GM23338 (cell line): ENCODE data around the gene SLC25A44. TPM values are rescaled to one million over a fixed set of nuclear protein-coding genes. Genes with fewer than 3 reads are reported as not detected.

ENCODE experiments used
- ATAC-seq: fragments of 200-7000 bp; cut with Tn5 transposase; 3 replicates; pipeline ENCODE4 v1.9.1; 2020
- DNase-seq: peaks from one replicate; pipeline ENCODE4 v3.0.0-alpha.2; 2015; ENCODE audit warnings: low spot score
- H2AFZ ChIP-seq: fragments of 200-600 bp; sonication (generic); 2 replicates; pipeline ENCODE4 v1.8.0; 2016; ENCODE audit warnings: antibody characterized with exemption, mild to moderate bottlenecking, moderate library complexity
- H3F3A ChIP-seq: fragments of 200-600 bp; sonication (generic); replicated peaks from 2 replicates; pipeline ENCODE4 v1.8.0; 2017; ENCODE audit warnings: antibody characterized with exemption, mixed run types, low read depth
- H3K27ac ChIP-seq: fragments of 200-600 bp; sonication (generic); 2 replicates; pipeline ENCODE4 v1.6.1; 2016; ENCODE audit warnings: low read depth
- H3K27me3 ChIP-seq: fragments of 200-600 bp; sonication (generic); 2 replicates; pipeline ENCODE4 v1.8.0; 2016; ENCODE audit warnings: mild to moderate bottlenecking, mixed run types, moderate library complexity; ENCODE audit not compliant: insufficient read depth
- H3K36me3 ChIP-seq: fragments of 200-600 bp; sonication (generic); 2 replicates; pipeline ENCODE4 v1.8.0; 2016; ENCODE audit warnings: mild to moderate bottlenecking; ENCODE audit not compliant: insufficient read depth
- H3K4me1 ChIP-seq: fragments of 200-600 bp; sonication (generic); 2 replicates; pipeline ENCODE4 v1.8.0; 2016; ENCODE audit warnings: mild to moderate bottlenecking, moderate library complexity; ENCODE audit not compliant: insufficient read depth
- H3K4me2 ChIP-seq: fragments of 200-600 bp; sonication (generic); 2 replicates; pipeline ENCODE4 v1.7.1; 2017; ENCODE audit warnings: mixed run types
- H3K4me3 ChIP-seq: fragments of 200-600 bp; sonication (generic); 2 replicates; pipeline ENCODE4 v1.6.1; 2016; ENCODE audit warnings: mixed run types
- H3K79me2 ChIP-seq: fragments of 200-600 bp; sonication (generic); replicated peaks from 2 replicates; pipeline ENCODE4 v1.8.0; 2017; ENCODE audit warnings: mild to moderate bottlenecking; ENCODE audit not compliant: insufficient read depth
- H3K9me2 ChIP-seq: fragments of 200-600 bp; sonication (generic); 2 replicates; pipeline ENCODE4 v1.8.0; 2017; ENCODE audit not compliant: insufficient read depth
- H4K20me1 ChIP-seq: fragments of 200-600 bp; sonication (generic); replicated peaks from 2 replicates; pipeline ENCODE4 v1.8.0; 2017; ENCODE audit warnings: mild to moderate bottlenecking; ENCODE audit not compliant: insufficient read depth
- H3K27ac Mint-ChIP-seq: 2 replicates; pipeline ENCODE4 v1.8.0; 2020; ENCODE audit warnings: inconsistent platforms, mild to moderate bottlenecking, moderate library complexity, mixed read lengths
- H3K27me3 Mint-ChIP-seq: 3 replicates; pipeline ENCODE4 v1.8.0; 2022; ENCODE audit warnings: low read depth, mild to moderate bottlenecking, moderate library complexity, mixed read lengths, inconsistent platforms; ENCODE audit not compliant: insufficient read depth, poor library complexity
- H3K36me3 Mint-ChIP-seq: 3 replicates; pipeline ENCODE4 v1.8.0; 2021; ENCODE audit warnings: low read depth, mild to moderate bottlenecking, inconsistent platforms, moderate library complexity, mixed read lengths
- H3K4me1 Mint-ChIP-seq: 3 replicates; pipeline ENCODE4 v1.8.0; 2020; ENCODE audit warnings: mild to moderate bottlenecking, inconsistent platforms, mixed read lengths
- H3K4me3 Mint-ChIP-seq: 3 replicates; pipeline ENCODE4 v1.8.0; 2021; ENCODE audit warnings: moderate library complexity, mild to moderate bottlenecking, inconsistent platforms, mixed read lengths
- H3K9me3 Mint-ChIP-seq: 3 replicates; pipeline ENCODE4 v1.8.0; 2020; ENCODE audit warnings: moderate library complexity, mild to moderate bottlenecking, inconsistent platforms, mixed read lengths
- EZH2 ChIP-seq: fragments of 200-600 bp; sonication (generic); IDR thresholded peaks from one replicate; pipeline ENCODE4 v1.8.0; 2017; ENCODE audit warnings: antibody characterized with exemption, mild to moderate bottlenecking, low read depth; ENCODE audit not compliant: unreplicated experiment
- EZH2phosphoT487 ChIP-seq: fragments of 200-600 bp; sonication (generic); IDR thresholded peaks from one replicate; pipeline ENCODE4 v1.8.1; 2018; ENCODE audit warnings: antibody characterized with exemption; ENCODE audit not compliant: unreplicated experiment
- JUNB ChIP-seq: IDR thresholded peaks from one replicate; pipeline ENCODE4 v1.6.1; 2016; ENCODE audit warnings: antibody characterized with exemption; ENCODE audit not compliant: unreplicated experiment
- NANOG ChIP-seq: IDR thresholded peaks from 2 replicates; pipeline ENCODE4 v1.6.1; 2016; ENCODE audit warnings: antibody characterized with exemption, borderline replicate concordance
- POLR2AphosphoS5 ChIP-seq: IDR thresholded peaks from 2 replicates; pipeline ENCODE4 v1.6.1; 2016; ENCODE audit warnings: antibody characterized with exemption, low read depth
- ZNF114 ChIP-seq: fragments of 250-450 bp; sonication (Bioruptor Pico); IDR thresholded peaks from 2 replicates; pipeline ENCODE4 v1.5.0; 2020; ENCODE audit warnings: mild to moderate bottlenecking, moderate library complexity
- ZNF331 ChIP-seq: fragments of 250-450 bp; sonication (Bioruptor Pico); IDR thresholded peaks from 2 replicates; pipeline ENCODE4 v1.5.0; 2020; ENCODE audit warnings: low read depth, mild to moderate bottlenecking, moderate library complexity
- ZNF462 ChIP-seq: fragments of 250-450 bp; sonication (Bioruptor Pico); IDR thresholded peaks from 2 replicates; pipeline ENCODE4 v1.5.0; 2020; ENCODE audit warnings: mild to moderate bottlenecking, moderate library complexity
- polyA plus RNA-seq: library from polyadenylated mRNA; unstranded; fragments of >200 nt; fragmentation: Nextera tagmentation; extraction: Ambion mirVana; gene quantifications from 2 replicates; pipeline ENCODE4 v1.2.1, GENCODE V29; 2016
- total RNA-seq: library from RNA; depleted of rRNA; stranded (reverse); fragments of >200 nt; shearing (Covaris generic); gene quantifications from 2 replicates; pipeline ENCODE4 v1.2.3, GENCODE V29; 2014
- TF ChIP-seq, protein P1 (sequence below), 2 experiments: fragments of 200-600 bp in 1 of 2; sonication (generic) in 1 of 2; conservative IDR thresholded peaks; 2 replicates each; pipeline versions ENCODE4 v1.5.1 to v1.6.1; 2016 to 2017; ENCODE audit warnings: antibody characterized with exemption in 2 of 2, low read depth in 2 of 2, mild to moderate bottlenecking in 2 of 2, moderate library complexity in 1 of 2
- TF ChIP-seq, protein P2 (sequence below): IDR thresholded peaks from one replicate; pipeline ENCODE4 v1.6.1; 2018; ENCODE audit warnings: antibody characterized with exemption; ENCODE audit not compliant: unreplicated experiment

SLC25A44 gene
- total and polyA plus RNA-seq, 2 experiments from 2014 or later, result 7.0 to 25.1 TPM

DNA sequence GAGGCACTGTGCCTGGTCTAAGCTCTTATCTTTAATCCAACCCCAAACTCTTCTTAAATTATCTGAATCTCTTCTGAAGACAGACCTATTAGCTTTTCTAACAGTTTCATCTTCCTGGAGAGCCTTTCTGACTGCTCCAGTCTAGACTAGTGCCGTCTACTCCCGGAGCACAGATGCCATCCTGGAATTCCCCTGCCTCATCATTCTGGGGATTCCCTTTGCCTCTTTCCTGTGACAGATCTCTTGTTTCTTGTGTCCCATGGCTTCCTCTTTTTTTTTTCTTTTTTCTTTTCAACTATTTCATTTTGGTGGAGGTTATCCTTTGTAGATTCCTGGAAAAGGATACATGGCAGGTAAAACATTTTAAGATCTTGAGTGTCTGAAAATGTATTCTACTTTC lies 28.8 kb upstream of the SLC25A44 start (continued):
- TF ChIP-seq, protein P1, sequence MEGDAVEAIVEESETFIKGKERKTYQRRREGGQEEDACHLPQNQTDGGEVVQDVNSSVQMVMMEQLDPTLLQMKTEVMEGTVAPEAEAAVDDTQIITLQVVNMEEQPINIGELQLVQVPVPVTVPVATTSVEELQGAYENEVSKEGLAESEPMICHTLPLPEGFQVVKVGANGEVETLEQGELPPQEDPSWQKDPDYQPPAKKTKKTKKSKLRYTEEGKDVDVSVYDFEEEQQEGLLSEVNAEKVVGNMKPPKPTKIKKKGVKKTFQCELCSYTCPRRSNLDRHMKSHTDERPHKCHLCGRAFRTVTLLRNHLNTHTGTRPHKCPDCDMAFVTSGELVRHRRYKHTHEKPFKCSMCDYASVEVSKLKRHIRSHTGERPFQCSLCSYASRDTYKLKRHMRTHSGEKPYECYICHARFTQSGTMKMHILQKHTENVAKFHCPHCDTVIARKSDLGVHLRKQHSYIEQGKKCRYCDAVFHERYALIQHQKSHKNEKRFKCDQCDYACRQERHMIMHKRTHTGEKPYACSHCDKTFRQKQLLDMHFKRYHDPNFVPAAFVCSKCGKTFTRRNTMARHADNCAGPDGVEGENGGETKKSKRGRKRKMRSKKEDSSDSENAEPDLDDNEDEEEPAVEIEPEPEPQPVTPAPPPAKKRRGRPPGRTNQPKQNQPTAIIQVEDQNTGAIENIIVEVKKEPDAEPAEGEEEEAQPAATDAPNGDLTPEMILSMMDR (conservative IDR thresholded peaks at IDR 0.05; ENCODE audit: low read depth in 2 of 2), result no peak
- TF ChIP-seq POLR2AphosphoS5 (no peak), NANOG (no peak), EZH2 (no peak), JUNB (no peak)

DNA sequence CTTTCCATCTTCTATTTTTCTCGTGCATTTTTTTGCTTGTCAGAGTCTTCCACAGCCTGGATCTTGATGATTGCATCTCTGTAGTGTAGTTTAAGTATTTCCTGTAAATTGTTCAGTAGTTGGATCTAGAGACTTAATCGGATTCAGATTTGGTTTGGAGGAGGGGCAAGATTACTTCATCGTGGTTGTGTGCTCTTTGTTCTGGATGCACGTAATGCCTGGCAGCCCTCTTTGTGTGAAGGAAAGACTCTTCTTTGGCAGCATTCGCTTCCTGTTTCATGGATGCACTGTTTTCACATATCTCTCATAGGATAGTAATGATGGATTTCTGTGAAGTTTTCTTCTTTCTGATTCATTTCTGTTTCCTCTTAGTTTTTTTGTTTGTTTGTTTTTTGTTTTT lies 26.4 kb upstream of the SLC25A44 start:
- no peaks in the 10 kb centered on the region for H3F3A ChIP-seq
- H3K9me2 ChIP-seq, result no peaks in the 10 kb centered on the region
- Mint-ChIP-seq H3K36me3 (peaks cover 4% of the 10 kb centered on the region; the same call in 1 of the 3 replicates), H3K4me3 (no peak overlapping the region), H3K4me1 (peaks cover 6% of the 10 kb centered on the region; the same call in 2 of the 3 replicates), H3K27ac (no peak overlapping the region), H3K9me3 (no peaks in the 10 kb centered on the region), H3K27me3 (no peaks in the 10 kb centered on the region)
- no peak for ATAC-seq
- no peak overlapping the region for H3K4me3 ChIP-seq
- H3K79me2 ChIP-seq, result no peaks in the 10 kb centered on the region
- no peaks in the 10 kb centered on the region for H3K36me3 ChIP-seq
- no peak overlapping the region for H3K27ac ChIP-seq
- TF ChIP-seq ZNF114 (no peak), NANOG (no peak), ZNF462 (CRISPR knock-in tag) (no peak), ZNF331 (CRISPR knock-in tag) (no peak), EZH2phosphoT487 (no peak), JUNB (no peak), POLR2AphosphoS5 (no peak)
- TF ChIP-seq, protein P1 (conservative IDR thresholded peaks at IDR 0.05; ENCODE audit: low read depth in 2 of 2), result no peak
- TF ChIP-seq, protein P2, sequence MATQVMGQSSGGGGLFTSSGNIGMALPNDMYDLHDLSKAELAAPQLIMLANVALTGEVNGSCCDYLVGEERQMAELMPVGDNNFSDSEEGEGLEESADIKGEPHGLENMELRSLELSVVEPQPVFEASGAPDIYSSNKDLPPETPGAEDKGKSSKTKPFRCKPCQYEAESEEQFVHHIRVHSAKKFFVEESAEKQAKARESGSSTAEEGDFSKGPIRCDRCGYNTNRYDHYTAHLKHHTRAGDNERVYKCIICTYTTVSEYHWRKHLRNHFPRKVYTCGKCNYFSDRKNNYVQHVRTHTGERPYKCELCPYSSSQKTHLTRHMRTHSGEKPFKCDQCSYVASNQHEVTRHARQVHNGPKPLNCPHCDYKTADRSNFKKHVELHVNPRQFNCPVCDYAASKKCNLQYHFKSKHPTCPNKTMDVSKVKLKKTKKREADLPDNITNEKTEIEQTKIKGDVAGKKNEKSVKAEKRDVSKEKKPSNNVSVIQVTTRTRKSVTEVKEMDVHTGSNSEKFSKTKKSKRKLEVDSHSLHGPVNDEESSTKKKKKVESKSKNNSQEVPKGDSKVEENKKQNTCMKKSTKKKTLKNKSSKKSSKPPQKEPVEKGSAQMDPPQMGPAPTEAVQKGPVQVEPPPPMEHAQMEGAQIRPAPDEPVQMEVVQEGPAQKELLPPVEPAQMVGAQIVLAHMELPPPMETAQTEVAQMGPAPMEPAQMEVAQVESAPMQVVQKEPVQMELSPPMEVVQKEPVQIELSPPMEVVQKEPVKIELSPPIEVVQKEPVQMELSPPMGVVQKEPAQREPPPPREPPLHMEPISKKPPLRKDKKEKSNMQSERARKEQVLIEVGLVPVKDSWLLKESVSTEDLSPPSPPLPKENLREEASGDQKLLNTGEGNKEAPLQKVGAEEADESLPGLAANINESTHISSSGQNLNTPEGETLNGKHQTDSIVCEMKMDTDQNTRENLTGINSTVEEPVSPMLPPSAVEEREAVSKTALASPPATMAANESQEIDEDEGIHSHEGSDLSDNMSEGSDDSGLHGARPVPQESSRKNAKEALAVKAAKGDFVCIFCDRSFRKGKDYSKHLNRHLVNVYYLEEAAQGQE, result no peak
- no peak overlapping the region for H3K4me2 ChIP-seq
- H2AFZ ChIP-seq, result no peak overlapping the region
- no peaks in the 10 kb centered on the region for H4K20me1 ChIP-seq
- no peaks in the 10 kb centered on the region for H3K27me3 ChIP-seq
- H3K4me1 ChIP-seq, result peaks cover 3% of the 10 kb centered on the region; the same call in 1 of the 2 replicates
- no peak for DNase-seq
